HCT116 (cell line): ENCODE data around the gene PPP1R12B.

Experiments
- CEBPB ChIP-seq: IDR thresholded peaks from 2 replicates; pipeline ENCODE4 v1.6.1; 2012; ENCODE audit warnings: low read depth
- CTCF ChIP-seq, 3 experiments: fragments of 200-600 bp in 1 of 3; sonication (generic) in 1 of 3; IDR thresholded peaks in 2 of 3; conservative IDR thresholded peaks in 1 of 3; 2 replicates each; pipeline ENCODE4 v1.5.1; 2012 to 2017; ENCODE audit warnings: low read depth in 2 of 3, low read length in 2 of 3, antibody characterized with exemption in 1 of 3, borderline replicate concordance in 1 of 3, control low read depth in 1 of 3, mild to moderate bottlenecking in 1 of 3, mixed read lengths in 1 of 3, mixed run types in 1 of 3, moderate library complexity in 1 of 3; ENCODE audit not compliant: insufficient read depth in 1 of 3
- EZH2 ChIP-seq: fragments of 200-600 bp; sonication (generic); IDR thresholded peaks from 2 replicates; pipeline ENCODE4 v1.6.1; 2017; ENCODE audit warnings: antibody characterized with exemption, mixed run types
- EZH2phosphoT487 ChIP-seq: fragments of 200-600 bp; IDR thresholded peaks from 2 replicates; pipeline ENCODE4 v1.6.1; 2018; ENCODE audit warnings: antibody characterized with exemption, borderline replicate concordance
- POLR2A ChIP-seq: IDR thresholded peaks from 2 replicates; pipeline ENCODE4 v1.7.0; 2011; ENCODE audit warnings: borderline replicate concordance; ENCODE audit not compliant: insufficient read depth, insufficient read length; ENCODE audit errors: extremely low read depth
- POLR2AphosphoS5 ChIP-seq: IDR thresholded peaks from 2 replicates; pipeline ENCODE4 v1.6.1; 2011; ENCODE audit warnings: mild to moderate bottlenecking, low read depth, low read length, moderate library complexity
- RAD21 ChIP-seq: IDR thresholded peaks from 2 replicates; pipeline ENCODE4 v1.6.1; 2012; ENCODE audit warnings: low read depth, mild to moderate bottlenecking
- REST ChIP-seq: IDR thresholded peaks from 2 replicates; pipeline ENCODE4 v1.6.1; 2012; ENCODE audit warnings: low read depth
- SIN3A ChIP-seq: IDR thresholded peaks from 2 replicates; pipeline ENCODE4 v1.6.1; 2012; ENCODE audit warnings: low read depth
- SP1 ChIP-seq: IDR thresholded peaks from 2 replicates; pipeline ENCODE4 v1.6.1; 2012; ENCODE audit warnings: low read depth
- SRF ChIP-seq: IDR thresholded peaks from 2 replicates; pipeline ENCODE4 v1.6.1; 2012; ENCODE audit warnings: low read depth
- ZBTB33 ChIP-seq: IDR thresholded peaks from 2 replicates; pipeline ENCODE4 v1.6.1; 2011; ENCODE audit warnings: mild to moderate bottlenecking, low read length, moderate library complexity; ENCODE audit not compliant: insufficient replicate concordance; ENCODE audit errors: extremely low read depth
- ZFX ChIP-seq: fragments of 450-650 bp; IDR thresholded peaks from 2 replicates; pipeline ENCODE4 v1.6.1; 2017

DNA sequence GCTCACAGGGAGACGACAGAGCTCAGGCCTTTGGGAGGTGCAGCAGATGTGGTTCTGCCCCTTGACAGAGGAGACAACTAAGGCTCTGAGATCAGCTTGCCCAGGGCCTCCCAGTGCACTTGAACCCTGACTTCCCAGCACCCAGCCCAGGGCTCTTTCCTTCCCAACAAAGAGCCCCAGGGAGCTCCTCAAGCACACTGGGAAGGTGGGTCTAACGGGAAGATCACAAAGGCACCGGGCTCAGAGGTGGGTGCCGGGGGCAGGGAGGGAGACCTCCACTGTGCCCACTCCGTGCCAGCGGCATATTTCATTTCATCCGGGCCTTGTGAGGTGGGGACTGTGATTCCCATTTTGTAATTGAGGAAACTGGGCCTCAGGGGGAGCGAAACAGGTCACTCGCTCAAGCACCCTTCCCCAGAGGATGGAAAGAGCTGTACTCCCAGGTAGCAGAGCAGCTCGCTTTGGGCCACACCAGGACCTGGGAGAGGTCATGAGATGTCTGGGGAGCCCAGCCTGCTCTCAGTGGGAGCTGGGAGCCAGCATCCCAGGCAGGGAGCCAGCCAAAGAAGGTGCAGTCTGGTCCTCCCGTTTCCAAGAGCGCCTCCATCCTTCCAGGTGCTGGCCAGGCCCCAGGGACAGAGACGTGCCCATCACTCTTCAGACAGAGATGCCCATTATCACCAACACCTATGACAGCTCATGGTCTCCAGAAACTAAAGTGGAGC lies 279.5 kb downstream of the PPP1R12B start:
- TF ChIP-seq POLR2A = no peak
- TF ChIP-seq POLR2AphosphoS5 = no peak
- no peak for TF ChIP-seq CTCF (IDR thresholded peaks at IDR 0.05 in 2 of 3, conservative IDR thresholded peaks at IDR 0.05 in 1 of 3; ENCODE audit: borderline replicate concordance in 1 of 3, insufficient read depth in 1 of 3, low read depth in 2 of 3, low read length in 2 of 3)
- no peak for TF ChIP-seq RAD21
- no peak for TF ChIP-seq SIN3A
- no peak for TF ChIP-seq EZH2phosphoT487
- no peak for TF ChIP-seq REST
- TF ChIP-seq EZH2 = no peak
- no peak for TF ChIP-seq SP1
- TF ChIP-seq ZBTB33 = no peak
- TF ChIP-seq CEBPB = no peak
- no peak for TF ChIP-seq ZFX
- no peak for TF ChIP-seq SRF
